MM.1S (cell line): ENCODE results near the gene PMM2.
"Not testable (repeated sequence)": the region's sequence is repeated elsewhere in the genome, so short reads cannot be mapped to it uniquely, and the experiment has no call there.

Experiments used
- EZH2 ChIP-seq: fragments of 300-600 bp; sonication (generic); optimal IDR thresholded peaks from 2 replicates; pipeline ENCODE3; 2017; ENCODE audit warnings: low read depth, mild to moderate bottlenecking, antibody characterized with exemption, low read length, mixed read lengths
- TF ChIP-seq, protein P1 (sequence below): fragments of 300-600 bp; sonication (generic); IDR thresholded peaks from 2 replicates; pipeline ENCODE4 v1.5.1; 2016; ENCODE audit warnings: antibody characterized with exemption, low read length, mixed read lengths

DNA sequence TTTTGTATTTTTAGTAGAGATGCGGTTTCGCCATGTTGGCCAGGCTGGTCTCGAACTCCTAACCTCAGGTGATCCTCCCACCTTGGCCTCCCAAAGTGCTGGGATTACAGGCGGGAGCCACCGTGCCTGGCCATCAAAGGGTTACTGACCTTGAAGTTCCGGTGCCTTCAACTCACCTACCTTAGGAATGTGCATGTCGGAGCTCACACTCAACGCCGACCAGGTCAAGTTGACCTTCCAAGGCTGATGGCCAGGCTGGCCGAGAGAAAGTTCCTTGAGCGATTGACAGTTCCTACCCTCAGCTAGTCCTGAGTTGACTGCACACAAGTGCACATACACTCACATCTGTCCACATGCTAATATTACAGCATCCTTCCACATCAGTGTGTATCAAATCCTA lies 11.3 kb upstream of the PMM2 start:
- TF ChIP-seq, protein P1, sequence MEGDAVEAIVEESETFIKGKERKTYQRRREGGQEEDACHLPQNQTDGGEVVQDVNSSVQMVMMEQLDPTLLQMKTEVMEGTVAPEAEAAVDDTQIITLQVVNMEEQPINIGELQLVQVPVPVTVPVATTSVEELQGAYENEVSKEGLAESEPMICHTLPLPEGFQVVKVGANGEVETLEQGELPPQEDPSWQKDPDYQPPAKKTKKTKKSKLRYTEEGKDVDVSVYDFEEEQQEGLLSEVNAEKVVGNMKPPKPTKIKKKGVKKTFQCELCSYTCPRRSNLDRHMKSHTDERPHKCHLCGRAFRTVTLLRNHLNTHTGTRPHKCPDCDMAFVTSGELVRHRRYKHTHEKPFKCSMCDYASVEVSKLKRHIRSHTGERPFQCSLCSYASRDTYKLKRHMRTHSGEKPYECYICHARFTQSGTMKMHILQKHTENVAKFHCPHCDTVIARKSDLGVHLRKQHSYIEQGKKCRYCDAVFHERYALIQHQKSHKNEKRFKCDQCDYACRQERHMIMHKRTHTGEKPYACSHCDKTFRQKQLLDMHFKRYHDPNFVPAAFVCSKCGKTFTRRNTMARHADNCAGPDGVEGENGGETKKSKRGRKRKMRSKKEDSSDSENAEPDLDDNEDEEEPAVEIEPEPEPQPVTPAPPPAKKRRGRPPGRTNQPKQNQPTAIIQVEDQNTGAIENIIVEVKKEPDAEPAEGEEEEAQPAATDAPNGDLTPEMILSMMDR, result not testable (repeated sequence)
- not testable (repeated sequence) for TF ChIP-seq EZH2
